Measurements from ENCODE around the gene B3GAT2.

B3GAT2 gene

GRCh38 chr6:70841112-70841511 is 115.7 kb downstream of the B3GAT2 start:
- DNase-seq, result no peak

- DNase-seq, result no peak
Measured at GRCh38 chr6:70839286-70840266, 117.3 kb downstream of the B3GAT2 start.

- DNase-seq, result no peak
Measured at GRCh38 chr6:70838907-70839285, 118.0 kb downstream of the B3GAT2 start.

GRCh38 chr6:70834520-70834919 is 122.3 kb downstream of the B3GAT2 start:
- no peak for DNase-seq

GRCh38 chr6:70831427-70831826 is 125.4 kb downstream of the B3GAT2 start:
- no peak for DNase-seq

- DNase-seq, result no peak
Measured at GRCh38 chr6:70823651-70824050, 133.2 kb downstream of the B3GAT2 start.

- no peak for DNase-seq
Measured at GRCh38 chr6:70821751-70822150, 135.1 kb downstream of the B3GAT2 start.

- DNase-seq, result no peak
Measured at GRCh38 chr6:70820778-70821177, 136.1 kb downstream of the B3GAT2 start.

- DNase-seq, result no peak
Measured at GRCh38 chr6:70819646-70820045, 137.2 kb downstream of the B3GAT2 start.

- DNase-seq, result no peak
Measured at GRCh38 chr6:70813885-70814284, 143.0 kb downstream of the B3GAT2 start.

- DNase-seq, result no peak
Measured at GRCh38 chr6:70811788-70812187, 145.1 kb downstream of the B3GAT2 start.
